Activated T-helper 2 cell treated with anti-CD3 and anti-CD28 coated beads, Interferon-gamma antibody, Interleukin-2, Interleukin-4, amounts not matched to agents 10 μg/mL and 5 μg/mL and 100 μg/mL, durations not matched to agents 14 hours and 24 hours and 36 hours (primary cell): Measurements from ENCODE around the gene PDE11A. TPM values are rescaled to one million over a fixed set of nuclear protein-coding genes. Genes with fewer than 3 reads are reported as not detected.

Experiments used
- DNase-seq: peaks from one replicate; pipeline ENCODE4 v3.0.0; 2021; ENCODE audit warnings: low spot score
- H3K27ac Mint-ChIP-seq: one replicate; pipeline ENCODE4 v1.8.0; 2021; ENCODE audit warnings: mixed read lengths
- H3K27me3 Mint-ChIP-seq: one replicate; pipeline ENCODE4 v1.8.0; 2021; ENCODE audit warnings: low read depth, mixed read lengths
- H3K36me3 Mint-ChIP-seq: one replicate; pipeline ENCODE4 v1.8.0; 2021; ENCODE audit warnings: low read depth, mixed read lengths
- H3K4me1 Mint-ChIP-seq: one replicate; pipeline ENCODE4 v1.8.0; 2021; ENCODE audit warnings: low read depth, mixed read lengths
- H3K4me3 Mint-ChIP-seq: one replicate; pipeline ENCODE4 v1.8.0; 2021; ENCODE audit warnings: low read depth, mild to moderate bottlenecking, moderate library complexity, mixed read lengths
- H3K9me3 Mint-ChIP-seq: one replicate; pipeline ENCODE4 v1.8.0; 2021; ENCODE audit warnings: mixed read lengths
- intact Hi-C: fragments of 100-400 bp; cut with micrococcal nuclease; formaldehyde crosslinking; loops from one replicate; pipeline ENCODE4 v1.15.1; 2023
- total RNA-seq: library from RNA; stranded (reverse); gene quantifications from 2 replicates; pipeline ENCODE4 v1.2.3, GENCODE V29; 2022

PDE11A gene
- total RNA-seq: not detected in 2 replicates

DNA sequence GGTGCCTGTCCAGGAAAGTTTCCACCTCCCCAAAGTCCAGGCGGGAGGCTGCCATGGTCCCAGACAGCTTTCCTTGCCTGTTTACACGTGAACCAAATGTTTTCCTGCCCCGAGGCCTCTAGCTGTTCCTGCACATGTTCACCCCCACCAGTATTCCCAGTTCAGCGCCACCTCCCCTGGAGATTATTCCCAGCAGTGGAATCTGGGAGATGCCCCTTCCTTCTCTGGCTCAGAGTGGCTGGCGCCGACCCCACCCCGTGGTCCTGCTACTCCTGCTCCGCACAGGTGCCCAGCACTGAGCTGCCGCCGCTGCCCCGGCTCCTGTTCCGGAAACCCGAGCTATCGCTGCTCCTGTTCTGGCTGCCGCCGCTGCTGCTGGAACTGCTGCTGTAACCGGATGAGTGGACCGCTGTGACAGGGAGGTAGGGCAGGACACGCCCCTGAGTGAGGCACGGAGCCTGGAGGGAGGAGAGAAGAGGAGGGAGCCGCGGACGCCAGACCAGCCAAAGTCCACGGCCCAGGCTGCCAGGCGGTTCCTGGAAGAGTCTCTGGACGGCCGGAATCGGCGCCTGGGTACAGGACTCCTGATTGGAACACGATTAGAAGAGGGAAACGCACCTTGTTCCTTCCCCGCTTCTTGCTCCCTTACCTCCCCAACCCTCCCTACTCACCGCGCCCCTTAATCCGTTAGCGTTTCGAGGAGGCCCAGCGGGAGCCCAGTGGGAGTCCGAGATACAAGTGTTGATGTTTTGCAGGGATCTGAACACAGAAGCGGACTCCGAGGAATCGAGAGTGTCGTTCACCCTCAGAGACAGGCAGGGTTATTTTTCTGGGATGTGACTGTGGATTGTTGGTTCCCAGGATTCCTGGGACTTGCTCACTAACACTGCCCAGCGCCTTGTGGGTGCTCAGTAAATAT is at the start of gene PDE11A:
Gene PDE11A (minus strand): TSS at position 395 of the 919 bp plus-strand sequence. CDS start 340 bp downstream, at position 55.
- H3K4me3 Mint-ChIP-seq: peak within 1 kb of the TSS; percentile 60
- H3K9me3 Mint-ChIP-seq: no peaks in the 10 kb centered on the region
- no peak within 1 kb of the TSS for H3K27ac Mint-ChIP-seq
- peaks cover 12% of the 10 kb centered on the region for H3K4me1 Mint-ChIP-seq
- intact Hi-C loops: no loop called here
- H3K27me3 Mint-ChIP-seq: peaks cover 62% of the 10 kb centered on the region
- DNase-seq: peak; percentile 43
- H3K36me3 Mint-ChIP-seq: no peaks in the 10 kb centered on the region

DNA sequence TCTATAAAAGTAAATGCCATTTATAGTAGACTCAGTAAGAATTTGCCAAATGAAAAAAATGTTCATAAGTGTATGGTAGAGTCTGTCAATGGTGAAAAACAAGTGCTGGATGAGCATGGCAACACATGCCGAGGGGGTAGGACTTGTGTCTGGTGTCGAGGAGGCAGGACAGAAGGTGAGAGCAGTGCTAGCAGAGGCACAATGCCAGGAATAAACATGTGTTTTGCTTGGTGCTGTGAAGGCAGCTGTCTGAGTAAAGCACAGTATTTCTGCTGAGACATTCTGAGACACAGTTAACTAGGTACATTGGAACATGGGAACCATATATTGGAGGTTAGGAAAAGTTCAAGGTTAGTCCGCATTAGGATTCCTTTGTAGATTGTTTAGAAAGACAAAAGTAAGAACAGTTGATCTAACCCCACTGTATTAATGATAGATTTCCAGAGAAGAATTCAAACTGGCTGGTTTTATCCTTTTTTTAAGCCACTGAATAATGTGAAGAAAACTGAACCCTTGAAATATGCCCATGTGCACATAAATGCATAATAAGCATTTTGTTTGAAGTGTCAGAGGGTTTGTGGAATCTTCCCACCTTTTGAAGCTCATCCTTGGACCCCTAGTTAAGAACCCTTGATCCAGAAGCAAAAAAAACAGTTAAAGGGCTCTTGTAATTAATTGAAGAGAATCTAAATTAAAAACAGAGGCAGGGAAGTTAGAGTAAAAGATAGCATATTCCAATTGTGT is 46.8 kb upstream of the PDE11A start:
- Mint-ChIP-seq H3K4me3 (no peak overlapping the region), H3K27me3 (no peaks in the 10 kb centered on the region), H3K36me3 (peaks cover 50% of the 10 kb centered on the region), H3K27ac (no peak overlapping the region), H3K4me1 (peaks cover 16% of the 10 kb centered on the region), H3K9me3 (no peaks in the 10 kb centered on the region)
- no peak for DNase-seq
- intact Hi-C loops: no loop called here

DNA sequence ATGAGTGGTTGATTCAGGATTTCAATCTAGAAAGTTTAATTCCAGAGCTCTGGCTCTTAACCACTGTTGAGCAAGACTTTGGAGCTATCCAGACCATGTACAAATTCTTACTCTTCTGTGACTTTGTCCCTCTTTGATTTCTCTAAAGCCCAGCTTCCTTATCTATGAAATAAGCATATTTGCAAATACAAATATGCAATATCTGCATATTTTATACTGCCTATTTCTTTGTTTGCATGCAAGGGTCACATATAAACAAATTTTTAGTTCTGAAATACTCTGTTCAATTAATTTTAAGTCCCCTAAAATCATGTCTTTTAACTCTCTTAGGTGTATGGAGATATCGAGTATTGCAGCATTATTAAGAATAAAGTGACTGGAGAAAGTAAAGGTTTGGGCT is 45.1 kb upstream of the PDE11A start:
- H3K27me3 Mint-ChIP-seq: no peaks in the 10 kb centered on the region
- no peak overlapping the region for H3K4me3 Mint-ChIP-seq
- no peak overlapping the region for H3K27ac Mint-ChIP-seq
- H3K9me3 Mint-ChIP-seq: no peaks in the 10 kb centered on the region
- no peak for DNase-seq
- intact Hi-C loops: no loop called here
- H3K36me3 Mint-ChIP-seq: peaks cover 40% of the 10 kb centered on the region
- peaks cover 30% of the 10 kb centered on the region for H3K4me1 Mint-ChIP-seq

DNA sequence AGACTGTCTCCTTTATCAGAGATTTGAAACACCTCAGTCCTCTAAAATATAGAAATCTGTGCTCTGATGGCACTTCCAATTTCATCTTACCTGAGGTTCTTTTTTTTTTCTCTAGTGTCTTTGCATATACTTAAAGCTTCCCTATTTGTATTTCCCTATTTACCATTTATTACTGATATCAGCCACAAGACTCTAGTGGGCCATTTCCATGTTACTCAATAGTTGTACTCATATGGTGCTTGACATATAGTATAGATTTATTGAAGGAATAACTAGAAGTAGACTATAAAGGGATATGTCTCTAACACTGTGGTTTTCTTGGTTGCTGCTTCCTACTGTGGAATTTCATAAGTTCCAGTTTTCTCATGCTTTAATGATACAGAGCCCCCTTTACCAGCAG is 42.7 kb upstream of the PDE11A start:
- H3K27ac Mint-ChIP-seq: no peak overlapping the region
- H3K9me3 Mint-ChIP-seq: no peaks in the 10 kb centered on the region
- H3K36me3 Mint-ChIP-seq: peaks cover 22% of the 10 kb centered on the region
- no peak for DNase-seq
- intact Hi-C loops: no loop called here
- H3K4me1 Mint-ChIP-seq: peaks cover 31% of the 10 kb centered on the region
- H3K27me3 Mint-ChIP-seq: no peaks in the 10 kb centered on the region
- H3K4me3 Mint-ChIP-seq: no peak overlapping the region

DNA sequence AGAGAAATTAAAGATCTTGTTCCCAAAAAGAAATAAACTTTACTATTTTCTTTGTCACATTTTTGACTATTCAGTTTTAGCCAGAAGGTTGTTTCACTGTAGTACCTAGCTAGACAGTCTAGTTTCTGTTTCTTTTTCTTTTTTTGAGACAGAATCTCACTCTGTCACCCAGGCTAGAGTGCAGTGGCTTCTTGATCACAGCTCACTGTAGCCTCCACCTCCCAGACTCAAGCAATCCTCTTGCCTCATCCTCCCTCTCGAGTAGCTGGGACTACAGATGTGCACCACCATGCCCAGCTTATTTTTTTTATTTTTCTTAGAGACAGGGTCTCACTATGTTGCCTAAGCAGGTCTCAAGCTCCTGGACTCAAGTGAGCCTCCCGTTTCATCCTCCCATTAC is 41.9 kb upstream of the PDE11A start:
- Mint-ChIP-seq H3K4me1 (peaks cover 30% of the 10 kb centered on the region), H3K27me3 (no peaks in the 10 kb centered on the region), H3K4me3 (peak overlapping the region; percentile 43), H3K9me3 (no peaks in the 10 kb centered on the region), H3K27ac (peak overlapping the region; percentile 68), H3K36me3 (peaks cover 16% of the 10 kb centered on the region)
- intact Hi-C loops: loop anchor here (5.0 kb wide), 2 partner anchors 408 to 1893 kb away; partner anchors contain the start of gene CWC22
- DNase-seq: no peak

DNA sequence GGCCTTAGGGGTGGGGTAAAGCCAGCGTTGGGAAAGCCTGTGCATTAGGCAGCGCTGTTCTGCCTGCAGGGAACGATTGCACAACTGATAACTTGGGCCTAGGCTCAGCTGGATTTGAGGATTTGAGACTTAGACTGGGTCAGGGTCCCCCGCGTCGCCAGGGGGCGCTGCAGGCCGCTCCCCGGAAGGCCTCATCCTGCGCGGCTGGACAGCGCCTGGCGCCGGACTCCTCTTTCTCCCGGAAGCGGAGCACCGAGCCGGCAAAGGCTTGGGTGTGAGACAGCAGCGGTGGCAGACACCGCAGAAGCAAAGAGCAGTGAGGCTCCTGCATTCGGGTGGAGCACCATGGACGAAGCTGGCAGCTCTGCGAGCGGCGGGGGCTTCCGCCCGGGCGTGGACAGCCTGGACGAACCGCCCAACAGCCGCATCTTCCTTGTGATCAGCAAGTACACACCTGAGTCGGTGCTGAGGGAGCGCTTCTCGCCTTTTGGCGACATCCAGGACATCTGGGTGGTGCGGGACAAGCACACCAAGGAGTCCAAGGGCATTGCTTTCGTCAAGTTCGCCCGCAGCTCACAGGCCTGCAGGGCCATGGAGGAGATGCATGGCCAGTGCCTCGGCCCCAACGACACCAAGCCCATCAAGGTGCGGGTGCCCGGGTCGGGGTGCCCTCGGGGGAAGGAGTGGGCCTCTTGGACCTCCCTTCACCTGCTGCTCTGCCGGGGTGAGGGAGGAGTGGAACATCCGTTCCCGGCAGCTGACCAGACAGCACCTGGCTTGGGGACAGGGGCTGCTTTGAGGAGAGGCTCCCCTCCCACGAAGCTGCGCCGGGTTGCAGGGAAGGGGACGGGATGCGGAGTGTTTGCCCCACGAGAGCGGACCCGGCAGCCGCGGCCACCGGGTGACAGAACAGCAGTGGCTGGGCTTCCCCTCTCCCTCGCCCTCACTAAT is 39.9 kb upstream of the PDE11A start, which contains the start of gene RBM45:
Gene RBM45 (plus strand): TSS at position 236 of the 951 bp plus-strand sequence. CDS start 110 bp downstream, at position 346.
- Mint-ChIP-seq H3K36me3 (peaks cover 5% of the 10 kb centered on the region), H3K4me3 (peak within 1 kb of the TSS; percentile 87)

DNA sequence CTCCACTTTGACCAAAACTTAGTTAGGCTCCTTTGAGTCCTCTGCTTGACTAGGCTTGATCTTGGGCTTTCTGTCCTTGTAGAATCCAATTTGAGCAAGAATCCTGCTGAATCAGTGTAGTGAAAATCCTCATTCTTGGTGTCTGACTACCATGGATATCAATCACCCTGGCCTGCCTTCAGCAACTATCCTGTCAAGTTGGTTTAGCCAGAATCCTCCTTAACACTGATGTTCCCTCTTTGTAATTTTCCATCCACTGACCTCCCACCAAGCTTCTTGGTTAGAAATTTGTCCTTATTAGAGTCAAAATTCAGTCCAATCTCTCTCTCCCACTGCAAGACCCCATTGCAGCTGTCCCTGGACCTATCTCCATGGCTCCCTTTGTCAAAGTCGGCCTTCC is 39.2 kb upstream of the PDE11A start:
- no peak for DNase-seq
- no peak overlapping the region for H3K27ac Mint-ChIP-seq
- H3K27me3 Mint-ChIP-seq: peaks cover 5% of the 10 kb centered on the region
- intact Hi-C loops: loop anchor here (1.0 to 5.0 kb wide), 5 partner anchors 83 to 1896 kb away; partner anchors contain the start of genes CWC22 and OSBPL6
- H3K36me3 Mint-ChIP-seq: peaks cover 4% of the 10 kb centered on the region
- peak overlapping the region; percentile 87 for H3K4me3 Mint-ChIP-seq
- no peaks in the 10 kb centered on the region for H3K9me3 Mint-ChIP-seq
- peaks cover 30% of the 10 kb centered on the region for H3K4me1 Mint-ChIP-seq

More for the DNA sequence above, 39.9 kb upstream of the PDE11A start, which contains the start of gene RBM45:
- intact Hi-C loops: loop anchor here (1.0 to 5.0 kb wide), 5 partner anchors 82 to 1895 kb away; partner anchors contain the start of genes CWC22 and OSBPL6
- Mint-ChIP-seq H3K27me3 (no peaks in the 10 kb centered on the region), H3K4me1 (peaks cover 30% of the 10 kb centered on the region), H3K27ac (peak within 1 kb of the TSS; percentile 65), H3K9me3 (no peaks in the 10 kb centered on the region)
- peak; percentile 81 for DNase-seq

DNA sequence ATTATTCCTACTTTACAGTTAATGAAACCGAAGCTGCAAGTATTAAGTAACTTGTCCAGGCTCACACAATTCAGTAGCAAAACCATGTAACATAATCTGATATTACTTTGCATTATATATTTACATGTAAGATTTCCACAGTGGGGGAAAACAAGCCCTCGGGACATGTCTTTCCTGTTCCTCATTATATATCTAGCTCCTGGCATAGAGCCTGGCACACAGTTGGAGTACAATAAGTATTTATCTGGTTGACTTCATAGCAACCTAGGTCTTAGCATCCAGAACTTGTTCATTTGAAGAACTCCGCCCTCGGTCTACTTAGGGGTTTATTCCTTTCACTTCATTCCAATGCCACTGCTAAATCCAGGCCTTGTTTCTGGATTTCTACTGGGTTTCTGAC is 38.1 kb upstream of the PDE11A start:
- DNase-seq: no peak
- Mint-ChIP-seq H3K27ac (no peak overlapping the region), H3K36me3 (no peaks in the 10 kb centered on the region), H3K4me3 (no peak overlapping the region), H3K27me3 (peaks cover 5% of the 10 kb centered on the region), H3K4me1 (peaks cover 30% of the 10 kb centered on the region), H3K9me3 (no peaks in the 10 kb centered on the region)
- intact Hi-C loops: loop anchor here (5.0 kb wide), 2 partner anchors 412 to 1897 kb away; partner anchors contain the start of gene CWC22

DNA sequence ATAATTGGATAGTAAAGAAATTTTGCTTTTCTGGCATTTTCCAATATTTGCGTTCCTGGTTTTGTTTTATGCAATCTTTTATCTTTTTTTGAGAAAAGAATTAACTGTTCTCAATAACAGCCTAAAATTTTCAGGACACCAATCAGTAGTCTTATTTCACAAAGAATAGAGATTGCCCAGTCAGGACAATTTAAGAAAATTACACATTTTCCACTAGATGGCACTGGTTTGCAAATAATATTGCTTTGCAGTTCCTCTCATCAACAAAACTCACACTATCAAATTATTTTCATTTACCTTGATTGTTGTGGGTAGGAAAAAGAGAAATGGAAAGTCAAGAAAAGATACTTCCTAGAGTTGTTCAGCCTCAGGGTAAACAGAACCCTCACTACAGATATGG is 37.2 kb upstream of the PDE11A start:
- no peak overlapping the region for H3K27ac Mint-ChIP-seq
- DNase-seq: no peak
- peaks cover 22% of the 10 kb centered on the region for H3K4me1 Mint-ChIP-seq
- H3K27me3 Mint-ChIP-seq: peaks cover 5% of the 10 kb centered on the region
- H3K4me3 Mint-ChIP-seq: no peak overlapping the region
- no peaks in the 10 kb centered on the region for H3K36me3 Mint-ChIP-seq
- intact Hi-C loops: loop anchor here (5.0 kb wide), 2 partner anchors 412 to 1897 kb away; partner anchors contain the start of gene CWC22
- H3K9me3 Mint-ChIP-seq: no peaks in the 10 kb centered on the region

DNA sequence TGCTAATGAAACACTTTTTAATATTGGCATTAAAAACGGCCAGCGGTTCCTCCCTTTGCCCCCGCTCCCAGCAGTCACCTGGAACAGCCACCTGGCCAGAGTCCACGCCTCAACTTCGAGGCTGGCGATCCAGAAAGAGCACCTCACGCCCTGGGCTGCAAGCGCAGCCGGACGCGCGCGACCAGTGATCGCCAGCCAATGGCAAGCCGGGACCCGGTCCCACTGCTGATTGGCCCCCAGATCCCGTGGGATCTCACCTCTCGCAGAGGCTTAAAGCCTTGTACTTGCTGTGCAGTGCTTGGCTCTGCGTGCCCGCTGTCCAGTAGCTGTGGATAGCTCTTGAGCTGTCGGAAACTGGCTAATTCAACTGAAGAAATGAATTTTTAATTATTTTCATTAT is 35.6 kb upstream of the PDE11A start:
- DNase-seq: no peak
- peaks cover 6% of the 10 kb centered on the region for H3K4me1 Mint-ChIP-seq
- peaks cover 5% of the 10 kb centered on the region for H3K27me3 Mint-ChIP-seq
- H3K27ac Mint-ChIP-seq: no peak overlapping the region
- H3K9me3 Mint-ChIP-seq: no peaks in the 10 kb centered on the region
- intact Hi-C loops: no loop called here
- H3K4me3 Mint-ChIP-seq: no peak overlapping the region
- H3K36me3 Mint-ChIP-seq: no peaks in the 10 kb centered on the region

DNA sequence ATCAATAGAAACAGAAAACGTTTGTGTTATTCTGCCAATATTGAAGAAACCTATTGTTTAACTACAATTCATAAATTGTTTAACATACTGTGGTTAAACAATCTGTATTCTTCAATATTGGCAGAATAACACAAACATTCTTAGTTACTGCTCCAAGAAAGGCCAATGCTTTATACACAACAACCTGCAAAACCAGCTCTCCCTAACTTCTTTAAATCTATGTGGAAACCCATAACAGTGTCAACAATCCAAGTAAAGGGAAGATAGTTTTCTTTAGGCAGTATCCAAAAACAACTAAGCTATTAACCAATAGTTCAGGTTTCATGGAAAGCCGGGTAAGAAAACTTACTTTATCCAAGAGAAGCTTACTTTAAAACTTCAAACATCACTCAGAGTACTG is 33.5 kb upstream of the PDE11A start:
- Mint-ChIP-seq H3K27me3 (peaks cover 6% of the 10 kb centered on the region), H3K4me1 (peaks cover 2% of the 10 kb centered on the region), H3K9me3 (no peaks in the 10 kb centered on the region), H3K36me3 (no peaks in the 10 kb centered on the region), H3K4me3 (no peak overlapping the region), H3K27ac (no peak overlapping the region)
- intact Hi-C loops: no loop called here
- DNase-seq: no peak

DNA sequence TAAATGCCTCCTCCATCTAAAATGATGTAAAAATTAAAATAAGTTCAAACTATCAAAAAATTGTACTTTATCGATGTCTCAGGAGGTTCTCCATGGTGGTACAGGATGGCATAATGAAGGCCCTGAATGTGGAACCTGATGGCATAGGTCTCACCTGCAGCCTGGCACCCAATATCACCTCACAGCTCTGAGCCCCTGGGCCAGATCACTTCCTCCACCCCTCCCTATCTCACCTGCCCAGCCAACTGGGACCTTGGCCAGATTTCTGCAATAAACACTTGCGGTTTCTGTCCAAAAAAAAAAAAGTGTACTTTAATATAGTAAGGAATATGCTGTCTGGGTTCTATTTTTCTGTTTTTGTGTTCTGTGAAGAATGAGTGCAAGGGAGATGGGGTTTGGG is 33.0 kb upstream of the PDE11A start:
- H3K36me3 Mint-ChIP-seq: no peaks in the 10 kb centered on the region
- intact Hi-C loops: no loop called here
- peaks cover 2% of the 10 kb centered on the region for H3K4me1 Mint-ChIP-seq
- H3K27me3 Mint-ChIP-seq: peaks cover 6% of the 10 kb centered on the region
- H3K27ac Mint-ChIP-seq: no peak overlapping the region
- DNase-seq: no peak
- H3K4me3 Mint-ChIP-seq: no peak overlapping the region
- no peaks in the 10 kb centered on the region for H3K9me3 Mint-ChIP-seq
